NCI-H187 treated with DMSO at 0.1 percent for 48 hours (cell line): ENCODE results near the gene HMCN1.
"Not testable (repeated sequence)": the region's sequence is repeated elsewhere in the genome, so short reads cannot be mapped to it uniquely, and the experiment has no call there.

Source experiments
- DNase-seq: peaks from one replicate; lab custom pipeline; 2025; lab: John Stamatoyannopoulos, UW

The HMCN1 gene

GRCh38 chr1:186202776-186203175, 468.6 kb downstream of the HMCN1 start:
- DNase-seq: no peak

DNA sequence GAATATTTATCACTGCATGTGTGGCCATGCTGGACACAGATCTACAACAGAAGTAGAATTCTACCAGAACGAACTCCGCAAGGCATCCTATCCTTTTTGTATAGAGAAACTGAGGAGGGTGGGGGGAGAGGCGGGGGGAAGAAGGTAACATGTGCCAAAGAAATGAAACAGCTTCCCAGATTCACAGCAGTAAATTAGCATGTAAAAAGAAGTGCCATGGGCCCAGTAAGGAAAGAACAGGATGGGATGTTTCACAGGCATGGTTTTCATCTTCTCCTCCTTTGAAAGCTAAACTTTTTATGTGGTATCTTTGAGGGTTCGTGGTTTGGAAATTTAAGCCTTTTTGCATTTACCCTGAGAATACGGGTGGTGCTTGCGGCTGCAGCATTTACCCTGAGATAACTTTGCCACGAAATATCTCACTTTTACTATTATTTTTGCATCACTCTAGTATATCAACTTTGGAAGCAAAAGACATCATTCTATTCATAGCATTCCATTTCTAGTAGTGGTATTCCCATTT, 471.9 kb downstream of the HMCN1 start:
- no peak for DNase-seq

DNA sequence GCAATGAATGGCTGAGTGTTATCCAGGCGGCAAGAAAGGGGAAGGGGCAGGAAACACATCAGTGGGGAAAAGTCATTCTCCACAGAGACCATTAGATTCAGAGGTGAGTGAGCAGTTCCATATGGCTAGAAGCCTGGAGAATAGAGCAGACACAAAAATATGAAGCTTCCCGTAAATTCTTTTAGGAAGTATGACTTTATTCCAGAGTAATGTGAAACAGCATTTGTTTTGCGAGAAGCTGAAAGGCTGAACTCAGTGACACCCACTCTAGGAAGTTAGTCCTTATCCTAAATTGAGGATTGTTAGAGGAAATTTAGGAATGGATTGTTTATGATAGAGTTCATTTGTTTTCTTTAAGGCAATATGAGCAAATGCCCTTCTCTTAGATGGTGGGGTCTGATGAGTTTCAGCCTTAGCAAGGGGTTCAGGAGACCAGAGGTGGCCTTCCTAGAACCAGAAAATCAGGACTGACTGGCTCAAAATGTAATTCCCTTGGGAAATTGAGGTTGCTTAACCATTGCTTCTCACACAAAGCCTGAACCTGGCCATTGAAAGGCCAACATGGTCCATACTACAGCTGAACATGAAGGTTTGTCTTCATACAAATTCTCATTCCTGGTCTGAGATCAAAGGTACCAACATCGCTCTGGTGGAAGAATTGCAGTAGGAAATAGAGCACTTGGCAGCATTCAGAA, 473.3 kb downstream of the HMCN1 start:
- no peak for DNase-seq

DNA sequence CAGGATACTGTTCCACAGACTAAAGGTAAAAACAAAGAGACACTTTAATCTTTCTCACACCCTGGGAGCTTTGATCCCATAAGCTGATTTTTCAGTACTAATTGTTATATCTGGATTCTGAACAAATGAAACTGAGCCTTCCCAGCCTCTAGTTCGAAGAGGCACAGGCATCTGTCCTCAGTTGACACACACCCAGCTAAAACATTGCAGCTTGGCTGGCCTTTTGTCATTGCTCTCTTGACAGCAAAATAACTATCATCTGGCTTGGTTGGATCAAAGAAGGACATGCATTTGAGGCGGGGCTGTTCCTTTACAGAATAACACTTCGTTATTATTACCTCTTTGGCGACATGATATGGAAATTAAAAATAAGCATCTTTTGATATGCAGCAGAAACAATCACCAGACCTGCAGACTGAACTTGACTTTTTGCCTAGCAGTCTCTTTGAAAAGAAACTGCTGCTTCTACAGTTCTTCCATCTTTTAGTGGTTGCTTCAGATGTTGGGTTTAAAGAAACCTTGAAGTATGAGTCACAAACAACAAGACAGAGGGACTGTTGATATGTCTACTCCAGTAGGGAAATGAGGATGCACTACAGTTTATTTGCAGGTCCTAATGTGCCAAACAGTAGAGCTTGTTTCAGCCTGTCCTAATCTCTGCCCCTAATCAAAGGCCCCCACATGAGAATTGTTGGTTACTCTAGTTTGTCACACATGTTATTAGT, 474.4 kb downstream of the HMCN1 start:
- DNase-seq: no peak

DNA sequence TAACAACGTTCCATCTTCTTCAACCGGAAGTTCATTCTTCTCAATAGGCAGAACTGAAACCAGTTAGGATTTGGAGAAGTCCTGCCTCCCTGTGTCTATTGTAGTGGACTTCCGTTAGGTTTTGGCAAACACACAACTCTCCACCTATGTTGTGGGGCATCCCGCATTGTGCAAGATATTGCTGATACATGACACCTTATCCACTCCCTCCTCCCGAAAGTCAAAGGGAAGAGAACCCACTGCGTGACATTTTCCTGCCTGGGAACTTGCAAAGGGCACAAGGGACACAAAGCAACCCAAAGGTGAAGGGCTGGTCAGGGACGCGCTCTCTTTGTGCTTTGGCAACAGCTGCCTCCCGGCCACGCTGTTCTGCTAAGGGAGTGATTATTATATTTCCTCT, 476.1 kb downstream of the HMCN1 start:
- no peak for DNase-seq

- not testable (repeated sequence) for DNase-seq
These were observed 477.4 kb downstream of the HMCN1 start for GRCh38 chr1:186211583-186211982.

DNA sequence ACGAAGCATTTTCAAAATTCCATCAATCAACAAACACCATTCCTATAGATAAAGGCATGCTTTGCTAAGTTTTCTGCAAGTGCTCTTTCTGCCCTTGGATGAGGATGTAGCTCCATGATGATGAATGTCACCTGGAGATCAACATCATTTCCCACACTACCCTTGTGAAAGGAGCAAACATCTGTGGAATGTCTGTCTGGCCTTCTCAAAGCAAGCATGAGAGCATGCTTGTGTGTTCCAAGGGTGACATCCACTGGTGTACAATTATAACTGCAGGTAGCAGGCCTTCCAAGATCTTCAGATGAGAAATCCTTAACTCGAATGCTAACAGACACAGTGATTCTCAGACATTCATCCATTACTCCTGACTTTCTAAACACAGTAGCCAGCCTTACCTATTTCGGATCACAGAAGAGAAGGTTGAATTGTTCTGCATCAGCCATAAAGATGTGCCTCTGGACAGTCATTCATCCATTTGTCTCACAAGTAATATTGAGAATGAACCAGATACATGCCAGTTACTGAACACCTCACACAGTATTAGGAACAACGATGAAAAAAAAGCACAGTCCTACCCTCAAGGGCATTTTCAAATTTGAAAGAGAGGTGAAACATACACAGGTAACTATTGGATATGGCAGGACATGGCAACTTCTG, 478.5 kb downstream of the HMCN1 start:
- peak; percentile 64 for DNase-seq

DNA sequence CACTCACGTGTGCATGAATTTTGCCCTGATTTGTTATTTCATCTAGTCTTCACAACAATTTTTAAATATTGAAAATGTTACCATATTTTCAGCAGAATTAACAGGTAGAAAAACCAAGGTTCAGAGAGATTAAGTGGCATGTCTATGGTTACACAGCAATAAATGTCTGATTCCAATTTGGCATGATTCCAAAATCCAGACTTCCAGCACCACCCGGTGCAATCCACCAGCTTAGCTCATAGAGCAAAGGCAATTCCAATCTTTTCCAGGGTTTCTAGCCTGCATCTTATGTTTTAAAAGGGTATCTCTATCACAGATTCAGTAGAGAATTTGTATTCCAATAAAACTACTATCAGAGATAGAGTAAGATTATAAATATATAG, 479.0 kb downstream of the HMCN1 start:
- no peak for DNase-seq

DNA sequence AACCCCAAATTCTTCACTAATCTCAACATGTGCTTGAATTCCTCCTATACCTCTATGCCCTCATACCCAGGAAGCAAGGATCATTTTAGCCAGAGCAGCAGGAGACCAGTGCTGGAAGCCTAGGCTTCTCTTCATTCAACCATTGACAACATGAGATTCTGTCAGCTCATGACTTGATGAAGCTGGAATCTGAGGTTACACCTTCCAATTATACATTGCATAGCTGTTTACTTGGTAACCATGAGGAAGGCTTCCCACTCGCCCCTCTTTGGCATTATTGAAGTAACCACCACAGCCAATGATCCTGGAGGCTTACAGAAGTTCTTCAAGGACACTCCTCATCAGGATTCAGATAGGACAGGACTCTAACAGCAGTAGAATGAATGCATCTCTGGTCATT, 480.6 kb downstream of the HMCN1 start:
- DNase-seq: no peak

GRCh38 chr1:186215636-186216035, 481.4 kb downstream of the HMCN1 start:
- no peak for DNase-seq

- no peak for DNase-seq
These were observed 484.6 kb downstream of the HMCN1 start for GRCh38 chr1:186218654-186219352.

DNA sequence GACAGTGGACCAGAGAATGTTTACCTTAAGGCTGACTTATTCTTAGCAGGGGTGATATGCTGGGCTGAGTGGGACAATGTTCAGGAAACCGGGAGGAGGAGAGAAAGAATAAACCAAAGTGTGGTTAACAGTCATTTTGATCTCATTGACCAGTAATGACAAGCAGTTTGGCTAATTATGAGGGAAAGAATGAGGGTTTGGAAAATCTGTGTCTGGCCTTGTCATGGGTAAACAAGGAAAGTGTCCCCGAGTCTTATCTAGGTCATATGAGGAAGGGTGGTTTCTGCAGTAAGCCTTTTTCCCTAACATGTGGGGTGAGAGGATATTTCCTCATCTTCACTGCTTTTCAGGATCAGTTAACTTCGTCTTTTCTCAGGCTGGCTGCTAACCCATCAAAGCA, 485.9 kb downstream of the HMCN1 start:
- DNase-seq: no peak

DNA sequence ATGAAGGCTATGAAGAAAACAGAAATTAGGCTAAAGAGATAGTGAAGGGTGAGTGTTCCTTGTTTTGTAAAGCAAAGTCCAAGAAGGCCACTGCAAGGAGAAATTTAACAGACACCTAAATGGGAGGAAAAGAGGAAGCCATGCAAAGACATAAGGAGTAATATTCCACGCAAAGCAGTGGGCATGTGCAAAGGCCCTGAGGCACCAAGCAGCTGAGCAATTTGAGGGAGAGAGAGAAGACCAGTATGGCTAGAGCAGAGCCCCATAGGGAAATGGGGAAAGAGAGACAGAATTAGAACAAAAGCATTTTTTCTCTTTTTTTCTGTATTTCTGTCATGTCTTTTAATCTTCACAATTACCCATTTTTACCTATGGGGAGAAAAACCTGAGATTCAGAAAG, 486.7 kb downstream of the HMCN1 start:
- DNase-seq: no peak

DNA sequence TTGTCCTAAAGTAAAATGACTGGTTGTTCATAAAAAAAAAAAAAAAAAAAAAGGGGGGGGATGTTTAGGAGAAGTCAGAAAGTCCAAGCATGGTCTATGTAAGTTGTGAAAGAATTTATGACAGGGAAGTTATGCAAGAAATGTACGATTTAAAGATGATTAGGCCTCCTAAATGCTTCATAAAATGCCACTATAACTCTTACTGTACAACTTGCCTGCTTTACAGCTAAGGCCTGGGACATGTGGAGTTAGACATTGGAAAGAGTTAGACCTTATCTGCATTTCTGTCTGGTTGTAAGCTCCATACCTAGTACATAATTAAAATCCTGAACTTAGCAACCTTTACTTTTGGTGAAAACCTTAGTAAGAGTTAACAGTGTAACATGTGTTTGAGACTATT, 490.9 kb downstream of the HMCN1 start:
- no peak for DNase-seq

DNA sequence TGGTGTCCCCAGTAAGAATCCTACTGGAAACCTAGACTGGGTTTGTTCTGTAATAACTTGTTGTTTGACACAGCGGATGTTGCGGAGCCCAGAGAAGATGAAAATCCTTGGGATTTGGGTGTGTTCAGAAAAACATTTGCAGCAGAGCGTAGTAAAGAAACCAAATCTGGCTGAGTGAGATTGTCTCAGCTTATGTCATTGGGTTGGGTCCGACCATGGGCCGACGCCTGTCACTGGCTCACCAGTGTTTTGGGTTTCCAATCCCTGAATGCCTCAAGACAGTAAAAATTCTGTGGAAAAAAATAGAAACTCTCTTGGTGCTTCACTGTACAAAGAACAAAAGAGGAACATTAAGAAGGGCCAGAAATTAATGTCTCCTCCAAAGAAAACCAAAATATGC, 494.6 kb downstream of the HMCN1 start:
- no peak for DNase-seq

- no peak for DNase-seq
These were observed 497.8 kb downstream of the HMCN1 start for GRCh38 chr1:186231861-186232436.

DNA sequence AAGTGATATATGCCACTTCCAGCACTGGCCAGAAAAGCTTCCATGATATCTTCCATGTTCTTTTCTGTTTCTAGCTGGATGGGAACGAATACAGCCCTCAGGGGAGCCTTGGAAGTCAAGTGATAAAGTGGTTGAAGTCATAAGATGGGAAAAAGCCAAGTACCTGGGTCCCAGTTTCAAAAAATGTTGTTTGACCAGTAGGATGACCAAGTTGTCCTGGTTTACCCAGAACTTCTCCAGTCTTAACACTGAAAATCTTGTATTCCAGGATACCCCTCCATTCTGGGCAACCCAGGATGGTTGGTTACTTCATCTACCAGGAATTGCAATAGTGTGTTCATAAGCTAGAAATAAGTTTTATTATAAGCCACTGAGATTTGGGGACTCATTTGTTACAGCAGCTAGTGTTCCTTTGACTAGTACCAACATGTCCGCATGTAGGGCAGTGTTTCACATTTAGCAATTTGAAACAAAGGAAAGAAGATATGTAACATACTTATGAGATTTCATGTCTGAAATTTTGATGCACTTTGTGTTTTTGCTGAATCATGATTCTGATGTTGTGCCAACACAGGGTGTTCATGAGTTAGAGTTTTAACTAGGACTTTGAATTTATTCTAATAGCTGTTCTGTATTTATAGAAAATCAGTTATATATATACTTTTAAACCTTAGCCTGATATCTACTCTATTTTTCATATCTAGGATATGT, 500.9 kb downstream of the HMCN1 start:
- no peak for DNase-seq

- DNase-seq: no peak
These were observed 501.5 kb downstream of the HMCN1 start for GRCh38 chr1:186235696-186236095.

DNA sequence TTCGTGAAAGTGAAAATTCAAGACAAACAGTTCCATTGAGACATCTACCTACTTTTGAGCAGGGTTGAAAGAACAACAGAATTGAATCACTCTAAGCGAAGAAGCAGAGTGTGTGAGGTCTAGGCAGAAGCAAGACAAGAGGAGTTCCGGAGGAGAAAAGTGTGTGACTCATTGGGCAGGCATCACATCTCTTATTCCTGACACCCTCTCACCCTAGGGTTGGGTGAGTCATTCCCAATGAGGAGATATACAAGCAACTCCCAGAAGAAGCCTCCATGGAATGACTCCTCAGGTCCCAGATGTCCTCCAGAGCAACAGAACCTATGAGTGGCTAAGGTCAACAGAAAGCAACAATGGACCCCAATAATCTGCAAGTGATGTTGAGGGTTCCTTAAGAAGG, 502.7 kb downstream of the HMCN1 start:
- DNase-seq: no peak

GRCh38 chr1:186239171-186239570, 505.0 kb downstream of the HMCN1 start:
- no peak for DNase-seq

DNA sequence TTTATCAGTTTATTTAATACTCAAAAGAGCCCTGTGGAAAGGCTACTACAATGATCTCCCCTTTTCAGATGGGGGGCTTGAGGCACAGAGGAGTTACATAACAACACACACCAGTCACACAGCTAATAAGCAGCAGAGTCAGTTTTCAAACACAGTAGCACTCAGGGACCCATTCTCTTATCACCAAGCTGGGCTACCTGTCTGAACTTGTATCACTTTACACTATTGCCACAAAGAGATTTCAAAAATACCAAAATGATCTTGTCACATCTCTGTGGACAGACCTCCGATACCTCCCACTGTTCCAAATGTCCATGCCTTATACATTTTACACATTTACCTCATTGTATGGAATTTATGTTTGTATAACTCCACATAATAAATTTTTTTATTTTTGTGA, 506.2 kb downstream of the HMCN1 start:
- DNase-seq: no peak
